ENCODE data around the gene VEGFD.
A peak's percentile ranks its signal among the peaks of the same experiment; 100 is the strongest.

The VEGFD gene

GRCh38 chrX:15301924-15302323, 82.3 kb downstream of the VEGFD start:
- peak; percentile 57 for DNase-seq (ENCODE audit: low spot score)

GRCh38 chrX:15299941-15300851, 84.0 kb downstream of the VEGFD start:
- DNase-seq (ENCODE audit: low spot score): peak; percentile 36

- DNase-seq (ENCODE audit: low spot score): no peak
These were observed 85.4 kb downstream of the VEGFD start for GRCh38 chrX:15298780-15299179.

- no peak for DNase-seq (ENCODE audit: low spot score)
These were observed 86.0 kb downstream of the VEGFD start for GRCh38 chrX:15298201-15298600.

All from activated CD4-positive, alpha-beta T cell treated with anti-CD3 and anti-CD28 coated beads, Interleukin-2, Interleukin-4, amounts not matched to agents 100 ng/mL and 50 ng/mL, durations not matched to agents 16 hours and 8 hours (primary cell).